ENCODE results near the gene ATP7B.

ATP7B gene

GRCh38 chr13:51937320-51938290 lies 73.6 kb downstream of the ATP7B start:
- H3K4me3 ChIP-seq (ENCODE audit: low read depth, low read length), result no peak overlapping the region
- DNase-seq (ENCODE audit: low read depth), result no peak
- TF ChIP-seq CTCF (IDR thresholded peaks at IDR 0.05; ENCODE audit: low read depth, low read length) (no peak), POLR2A (IDR thresholded peaks at IDR 0.05; ENCODE audit: extremely low read depth, insufficient read length) (no peak), MAX (IDR thresholded peaks at IDR 0.05; ENCODE audit: low read depth, low read length) (no peak), MYC (IDR thresholded peaks at IDR 0.05; ENCODE audit: low read depth, low read length) (no peak)

GRCh38 chr13:51935326-51936171 lies 75.7 kb downstream of the ATP7B start:
- peak; percentile 44 for DNase-seq (ENCODE audit: low read depth)
- TF ChIP-seq CTCF (IDR thresholded peaks at IDR 0.05; ENCODE audit: low read depth, low read length), result peak; percentile 28
- TF ChIP-seq MAX (IDR thresholded peaks at IDR 0.05; ENCODE audit: low read depth, low read length), result no peak

GRCh38 chr13:51934461-51935087 lies 76.7 kb downstream of the ATP7B start:
- DNase-seq (ENCODE audit: low read depth), result no peak
- no peak for TF ChIP-seq CTCF (IDR thresholded peaks at IDR 0.05; ENCODE audit: low read depth, low read length)
- no peak for TF ChIP-seq MAX (IDR thresholded peaks at IDR 0.05; ENCODE audit: low read depth, low read length)
- no peak for TF ChIP-seq POLR2A (IDR thresholded peaks at IDR 0.05; ENCODE audit: extremely low read depth, insufficient read length)
- TF ChIP-seq MYC (IDR thresholded peaks at IDR 0.05; ENCODE audit: low read depth, low read length), result no peak
- H3K4me3 ChIP-seq (ENCODE audit: low read depth, low read length), result no peak overlapping the region

More at GRCh38 chr13:51935326-51936171, 75.7 kb downstream of the ATP7B start:
- H3K4me3 ChIP-seq (ENCODE audit: low read depth, low read length), result no peak overlapping the region

GRCh38 chr13:51933466-51934058 lies 77.7 kb downstream of the ATP7B start:
- no peak for TF ChIP-seq MAX (IDR thresholded peaks at IDR 0.05; ENCODE audit: low read depth, low read length)
- no peak for TF ChIP-seq POLR2A (IDR thresholded peaks at IDR 0.05; ENCODE audit: extremely low read depth, insufficient read length)
- TF ChIP-seq CTCF (IDR thresholded peaks at IDR 0.05; ENCODE audit: low read depth, low read length), result no peak
- no peak for TF ChIP-seq MYC (IDR thresholded peaks at IDR 0.05; ENCODE audit: low read depth, low read length)
- no peak for DNase-seq (ENCODE audit: low read depth)

GRCh38 chr13:51932231-51932630 lies 79.0 kb downstream of the ATP7B start:
- TF ChIP-seq POLR2A (IDR thresholded peaks at IDR 0.05; ENCODE audit: extremely low read depth, insufficient read length) (no peak), MAX (IDR thresholded peaks at IDR 0.05; ENCODE audit: low read depth, low read length) (no peak)
- no peak for DNase-seq (ENCODE audit: low read depth)
- H3K4me3 ChIP-seq (ENCODE audit: low read depth, low read length), result no peak overlapping the region

More at GRCh38 chr13:51933466-51934058, 77.7 kb downstream of the ATP7B start:
- H3K4me3 ChIP-seq (ENCODE audit: low read depth, low read length), result no peak overlapping the region
